Prostate gland (tissue), 2 donors: ENCODE measurements around the gene TCIRG1.

ENCODE experiments used
- POLR2A ChIP-seq: fragments of 450-650 bp; IDR thresholded peaks from one replicate; pipeline ENCODE4 v1.6.1; 2016; ENCODE audit warnings: antibody characterized with exemption, mild to moderate bottlenecking
- POLR2AphosphoS5 ChIP-seq: sonication (generic); formaldehyde crosslinking; IDR thresholded peaks from one replicate; pipeline ENCODE4 v1.6.1; 2017; ENCODE audit warnings: antibody characterized with exemption
- TF ChIP-seq, protein P1 (sequence below), 4 experiments: fragments of 200-600 bp in 2 of 4; fragments of 450-650 bp in 2 of 4; sonication (generic) in 2 of 4; IDR thresholded peaks; 1 replicate in 3 of 4; 2 replicates in 1 of 4; pipeline ENCODE4 v1.5.1; 2016 to 2019; ENCODE audit warnings: antibody characterized with exemption in 4 of 4, mild to moderate bottlenecking in 2 of 4, moderate library complexity in 2 of 4

DNA sequence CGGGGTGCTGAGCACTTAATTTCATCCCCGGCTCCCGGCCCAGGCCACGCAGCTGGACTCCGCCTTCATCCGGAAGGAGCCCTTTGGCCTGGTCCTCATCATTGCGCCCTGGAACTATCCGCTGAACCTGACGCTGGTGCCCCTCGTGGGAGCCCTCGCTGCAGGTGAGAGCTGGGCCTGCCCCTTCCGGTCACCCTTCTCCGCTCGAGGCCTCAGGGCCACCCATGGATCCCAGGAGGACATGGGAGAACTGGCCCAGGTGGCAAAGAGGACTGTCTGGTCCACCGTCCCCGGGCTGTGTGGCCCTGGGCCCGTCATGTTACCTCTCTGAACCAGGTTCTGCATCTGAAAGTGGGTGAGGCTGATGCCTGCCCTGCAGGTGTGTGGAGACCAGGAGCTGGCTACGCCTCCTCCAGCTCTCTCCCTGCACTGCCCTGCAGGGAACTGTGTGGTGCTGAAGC lies 20.1 kb upstream of the TCIRG1 start:
- TF ChIP-seq POLR2A (no peak), POLR2AphosphoS5 (no peak)
- TF ChIP-seq, protein P1, sequence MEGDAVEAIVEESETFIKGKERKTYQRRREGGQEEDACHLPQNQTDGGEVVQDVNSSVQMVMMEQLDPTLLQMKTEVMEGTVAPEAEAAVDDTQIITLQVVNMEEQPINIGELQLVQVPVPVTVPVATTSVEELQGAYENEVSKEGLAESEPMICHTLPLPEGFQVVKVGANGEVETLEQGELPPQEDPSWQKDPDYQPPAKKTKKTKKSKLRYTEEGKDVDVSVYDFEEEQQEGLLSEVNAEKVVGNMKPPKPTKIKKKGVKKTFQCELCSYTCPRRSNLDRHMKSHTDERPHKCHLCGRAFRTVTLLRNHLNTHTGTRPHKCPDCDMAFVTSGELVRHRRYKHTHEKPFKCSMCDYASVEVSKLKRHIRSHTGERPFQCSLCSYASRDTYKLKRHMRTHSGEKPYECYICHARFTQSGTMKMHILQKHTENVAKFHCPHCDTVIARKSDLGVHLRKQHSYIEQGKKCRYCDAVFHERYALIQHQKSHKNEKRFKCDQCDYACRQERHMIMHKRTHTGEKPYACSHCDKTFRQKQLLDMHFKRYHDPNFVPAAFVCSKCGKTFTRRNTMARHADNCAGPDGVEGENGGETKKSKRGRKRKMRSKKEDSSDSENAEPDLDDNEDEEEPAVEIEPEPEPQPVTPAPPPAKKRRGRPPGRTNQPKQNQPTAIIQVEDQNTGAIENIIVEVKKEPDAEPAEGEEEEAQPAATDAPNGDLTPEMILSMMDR (IDR thresholded peaks at IDR 0.05), result no peak
